C4-2B (cell line): ENCODE results near the gene ANKRD55.

Experiments
- CTCF ChIP-seq: fragments of 450-650 bp; conservative IDR thresholded peaks from 2 replicates; pipeline ENCODE4 v1.5.1; 2017; ENCODE audit warnings: mild to moderate bottlenecking
- ZFX ChIP-seq: fragments of 450-650 bp; IDR thresholded peaks from 2 replicates; pipeline ENCODE4 v1.6.1; 2017

GRCh38 chr5:56142233-56142613, 90.9 kb downstream of the ANKRD55 start:
- TF ChIP-seq CTCF, result no peak
- TF ChIP-seq ZFX, result no peak
